Stimulated activated CD4-positive, alpha-beta T cell treated with anti-CD3 and anti-CD28 coated beads, Interleukin-4, amount 100 ng/mL, for 4 hours (primary cell): ENCODE measurements around the gene TMC8.
"Not testable (repeated sequence)": the region's sequence is repeated elsewhere in the genome, so short reads cannot be mapped to it uniquely, and the experiment has no call there.

Experiments
- DNase-seq, 2 experiments: peaks; one replicate each; pipeline ENCODE4 v3.0.0-alpha.2; 2020

The TMC8 gene

GRCh38 chr17:78130437-78131101 lies at the start of gene TMC8:
TMC8 (plus strand) TSS chr17:78130771; CDS start chr17:78131589, 818 bp downstream.
- peak; percentile 44 to 61 for DNase-seq

GRCh38 chr17:78081551-78081950 lies 49.0 kb upstream of the TMC8 start:
- no peak for DNase-seq

- not testable (repeated sequence) for DNase-seq
Measured at GRCh38 chr17:78082355-78082872, 48.2 kb upstream of the TMC8 start.

GRCh38 chr17:78082988-78083387 lies 47.6 kb upstream of the TMC8 start:
- DNase-seq = no peak

- DNase-seq = no peak
Measured at GRCh38 chr17:78086740-78087139, 43.8 kb upstream of the TMC8 start.

GRCh38 chr17:78088529-78088928 lies 42.0 kb upstream of the TMC8 start:
- DNase-seq = no peak

- no peak for DNase-seq
Measured at GRCh38 chr17:78089576-78090281, 40.8 kb upstream of the TMC8 start.

- DNase-seq = no peak
Measured at GRCh38 chr17:78092794-78093324, 37.7 kb upstream of the TMC8 start.

GRCh38 chr17:78095035-78095434 lies 35.5 kb upstream of the TMC8 start:
- no peak for DNase-seq

- no peak for DNase-seq
Measured at GRCh38 chr17:78096093-78096492, 34.5 kb upstream of the TMC8 start.

- no peak for DNase-seq
Measured at GRCh38 chr17:78101112-78101511, 29.5 kb upstream of the TMC8 start.

- no peak for DNase-seq
Measured at GRCh38 chr17:78101542-78101941, 29.0 kb upstream of the TMC8 start.

- no peak for DNase-seq
Measured at GRCh38 chr17:78103311-78103710, 27.3 kb upstream of the TMC8 start.

- no peak for DNase-seq
Measured at GRCh38 chr17:78104540-78104941, 26.0 kb upstream of the TMC8 start.

GRCh38 chr17:78105101-78105500 lies 25.5 kb upstream of the TMC8 start:
- no peak for DNase-seq

- DNase-seq = no peak
Measured at GRCh38 chr17:78105551-78105950, 25.0 kb upstream of the TMC8 start.

- DNase-seq = no peak
Measured at GRCh38 chr17:78106211-78106610, 24.4 kb upstream of the TMC8 start.

GRCh38 chr17:78107457-78107856 lies 23.1 kb upstream of the TMC8 start:
- peak in 1 of 2 experiments; percentile 20 for DNase-seq

- no peak for DNase-seq
Measured at GRCh38 chr17:78107976-78108725, 22.4 kb upstream of the TMC8 start.

- no peak for DNase-seq
Measured at GRCh38 chr17:78108726-78109488, 21.7 kb upstream of the TMC8 start.

GRCh38 chr17:78109489-78109761 lies 21.1 kb upstream of the TMC8 start:
- DNase-seq = no peak

GRCh38 chr17:78110363-78111015 lies 20.1 kb upstream of the TMC8 start:
- DNase-seq = no peak
